HG03045 (cell line): Measurements from ENCODE around the gene NARF.
"Not testable (repeated sequence)": the region's sequence is repeated elsewhere in the genome, so short reads cannot be mapped to it uniquely, and the experiment has no call there.

Experiments used
- ATAC-seq: cut with Tn5 transposase; IDR thresholded peaks from one replicate; pipeline ENCODE4 v1.9.1; 2021; ENCODE audit warnings: mild to moderate bottlenecking, moderate library complexity; ENCODE audit not compliant: unreplicated experiment

Gene NARF

DNA sequence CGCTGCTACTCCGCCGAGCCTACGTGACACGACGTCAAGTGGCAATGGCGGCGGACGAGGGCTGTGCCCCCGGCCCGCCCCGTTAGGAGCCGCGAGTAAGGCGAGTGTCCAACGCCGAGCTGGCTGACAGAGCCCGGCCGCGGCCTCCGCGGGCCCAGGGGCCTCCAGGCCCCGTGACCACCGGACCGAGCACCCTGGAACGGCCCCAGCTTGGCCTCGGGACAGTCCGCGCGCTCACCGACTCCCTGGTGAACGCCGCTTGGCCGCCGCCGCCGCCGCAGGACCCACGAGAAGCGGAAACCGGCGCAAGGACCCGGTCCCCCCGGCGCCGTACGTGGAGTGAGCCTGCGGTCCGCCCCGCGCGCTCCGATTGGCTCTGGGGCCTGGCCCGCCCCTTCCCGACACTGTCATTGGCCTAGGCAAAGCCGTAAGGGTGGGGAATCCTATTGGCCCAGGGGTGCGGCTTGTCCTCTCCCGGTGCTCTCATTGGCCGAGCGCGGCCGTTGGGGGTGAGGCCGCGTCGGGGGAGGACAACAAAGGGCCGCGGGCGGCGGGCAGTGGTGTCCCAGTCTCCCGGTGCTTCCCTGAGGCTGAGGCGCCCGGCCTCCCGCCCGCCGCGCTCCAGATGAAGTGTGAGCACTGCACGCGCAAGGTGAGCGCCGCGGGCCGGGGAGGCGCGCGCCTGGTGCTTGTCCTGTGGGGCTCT, at the start of gene NARF:
TSS of gene NARF (plus strand) at position 563 of the 706 bp plus-strand sequence. CDS start at position 626, 63 bp downstream.
- peak; percentile 94 for ATAC-seq

DNA sequence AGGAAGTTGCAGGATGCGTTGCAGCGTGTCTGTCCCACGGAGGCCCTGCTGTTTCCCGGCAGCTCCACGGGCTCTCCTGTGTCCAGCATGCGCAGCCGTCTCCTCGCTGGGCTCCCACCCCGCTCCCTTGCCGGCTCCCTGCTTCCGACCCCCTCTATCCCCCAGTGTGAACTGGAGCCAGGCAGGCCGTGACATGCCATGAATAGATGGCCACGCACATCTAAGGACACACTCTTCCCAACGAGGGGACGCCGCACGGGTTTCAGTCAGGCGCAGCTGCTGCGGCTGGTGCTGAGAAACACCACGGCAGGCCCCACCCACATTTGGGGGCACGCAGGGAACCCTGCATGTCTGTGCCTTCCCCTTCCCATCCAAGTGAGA, 49.6 kb upstream of the NARF start:
- no peak for ATAC-seq

DNA sequence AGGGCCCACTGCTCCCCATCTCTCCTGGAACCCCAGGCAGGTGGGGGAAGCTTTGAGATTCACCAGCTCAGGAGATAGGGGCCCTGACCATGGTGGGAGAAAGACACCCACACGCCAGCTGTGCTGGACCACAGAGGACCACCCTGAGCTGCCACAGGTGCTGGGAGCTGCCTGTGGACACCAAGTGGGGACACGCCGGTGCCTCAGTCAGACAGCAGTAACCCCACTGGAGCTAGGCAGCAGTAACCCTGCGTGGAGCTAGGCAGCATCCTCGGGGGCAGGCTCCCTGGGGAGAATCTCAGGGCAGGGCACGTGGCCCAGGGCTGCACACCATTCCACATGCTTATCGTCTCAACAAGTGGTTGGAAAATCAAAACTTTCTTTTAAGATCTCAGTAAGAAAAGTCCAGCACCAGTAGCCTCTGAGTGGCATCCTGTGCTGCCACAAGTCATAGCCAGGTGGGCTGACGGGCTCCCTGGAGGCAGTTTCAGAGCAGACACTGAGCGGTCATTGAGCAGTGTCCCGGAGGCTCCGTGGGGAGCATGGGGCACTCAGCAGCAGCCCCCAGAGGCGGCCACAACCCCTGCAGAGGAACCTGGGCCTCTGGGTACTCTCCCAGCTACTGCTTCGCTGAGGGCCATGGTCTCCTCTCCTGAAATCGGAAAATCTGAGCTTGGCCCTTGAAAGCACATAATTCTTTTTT, 48.4 kb upstream of the NARF start:
- ATAC-seq = no peak

DNA sequence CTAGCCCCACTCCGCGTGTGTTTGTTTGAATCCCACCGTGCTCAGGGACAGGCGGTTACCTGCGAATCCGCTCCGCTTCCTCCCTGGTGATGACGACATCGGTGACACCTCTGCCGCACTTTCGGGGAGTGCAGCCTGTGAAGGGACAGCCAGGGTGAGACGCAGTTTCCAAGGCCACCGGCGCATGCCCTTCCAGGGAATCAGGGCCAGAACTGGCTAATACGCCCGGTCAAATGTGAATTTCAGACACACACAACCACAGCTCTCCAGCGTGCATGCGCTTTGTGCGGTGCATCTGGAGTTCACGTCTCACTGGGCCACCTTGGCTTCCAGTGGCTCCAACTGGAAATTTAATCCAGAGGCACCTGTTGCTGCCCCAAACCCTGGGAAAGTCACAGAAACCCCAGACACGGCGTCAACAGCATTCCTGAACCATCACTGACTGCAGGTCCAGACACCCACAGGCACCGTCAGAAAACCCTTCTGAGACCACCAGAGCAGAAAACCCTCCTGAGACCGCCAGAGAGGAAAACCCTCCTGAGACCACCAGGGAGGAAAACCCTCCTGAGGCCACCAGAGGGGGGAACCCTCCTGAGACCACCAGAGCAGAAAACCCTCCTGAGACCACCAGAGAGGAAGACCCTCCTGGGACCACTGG, 47.0 kb upstream of the NARF start:
- ATAC-seq = no peak

DNA sequence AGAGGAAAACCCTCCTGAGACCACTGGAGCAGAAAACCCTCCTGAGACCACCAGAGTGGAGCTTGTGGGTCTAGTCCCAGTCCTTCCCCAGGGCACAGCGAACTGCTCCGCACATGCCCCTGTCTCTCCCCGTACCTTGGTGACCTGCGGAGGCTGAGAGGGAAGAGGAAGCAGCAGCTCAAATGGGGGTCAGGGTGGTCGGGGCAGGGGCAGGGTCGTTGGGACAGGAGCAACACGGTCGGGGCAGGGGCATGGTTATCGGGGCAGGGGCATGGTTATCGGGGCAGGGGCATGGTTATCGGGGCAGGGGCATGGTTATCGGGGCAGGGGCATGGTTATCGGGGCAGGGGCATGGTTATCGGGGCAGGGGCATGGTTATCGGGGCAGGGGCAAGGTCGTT, 46.5 kb upstream of the NARF start:
- not testable (repeated sequence) for ATAC-seq

DNA sequence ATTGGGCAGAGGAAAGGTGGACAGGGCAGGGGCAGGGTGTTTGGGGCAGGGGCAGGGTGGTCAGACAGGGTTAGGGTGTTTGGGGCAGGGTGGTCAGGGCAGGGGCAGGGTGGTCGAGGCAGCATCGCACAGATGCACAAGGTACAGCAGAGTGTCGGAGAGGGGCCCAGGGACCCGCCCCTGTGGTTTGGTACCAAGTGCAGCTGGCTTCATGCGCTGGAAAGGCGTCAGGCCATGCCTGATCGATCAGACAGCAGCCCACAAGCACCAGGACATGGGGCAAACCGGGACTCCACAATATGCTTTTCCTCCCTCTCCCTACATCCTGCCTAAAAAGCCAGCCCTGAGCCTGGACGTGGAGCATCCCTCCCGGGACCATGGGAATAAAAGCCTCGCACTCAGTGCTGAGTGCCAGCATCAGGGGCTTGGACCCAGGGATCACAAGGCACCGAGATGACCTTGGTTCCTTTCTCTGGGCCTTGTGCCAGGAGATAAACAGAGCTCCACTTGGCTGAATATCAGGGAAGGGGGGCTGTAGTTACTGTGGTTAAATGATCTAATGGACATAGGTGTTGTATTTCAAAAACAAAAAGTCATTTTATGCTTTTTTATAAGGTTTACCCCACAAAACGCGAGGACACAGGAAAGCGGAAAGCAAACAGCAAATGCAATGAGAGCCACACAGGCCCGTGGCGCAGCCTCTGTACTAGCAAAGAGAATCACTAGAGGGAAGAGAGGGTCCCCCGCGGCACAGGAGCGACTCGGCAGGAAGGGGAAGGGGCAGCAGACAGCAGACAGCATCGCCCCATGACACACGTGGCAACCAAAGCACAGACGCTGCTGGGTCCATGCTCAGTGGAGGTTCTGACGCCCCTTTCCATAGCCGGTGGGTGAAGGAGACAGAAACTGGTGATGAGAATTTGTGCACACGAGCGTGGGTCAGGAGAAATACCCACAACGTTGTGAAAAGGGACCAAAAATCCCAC, 45.7 kb upstream of the NARF start:
- ATAC-seq = no peak

DNA sequence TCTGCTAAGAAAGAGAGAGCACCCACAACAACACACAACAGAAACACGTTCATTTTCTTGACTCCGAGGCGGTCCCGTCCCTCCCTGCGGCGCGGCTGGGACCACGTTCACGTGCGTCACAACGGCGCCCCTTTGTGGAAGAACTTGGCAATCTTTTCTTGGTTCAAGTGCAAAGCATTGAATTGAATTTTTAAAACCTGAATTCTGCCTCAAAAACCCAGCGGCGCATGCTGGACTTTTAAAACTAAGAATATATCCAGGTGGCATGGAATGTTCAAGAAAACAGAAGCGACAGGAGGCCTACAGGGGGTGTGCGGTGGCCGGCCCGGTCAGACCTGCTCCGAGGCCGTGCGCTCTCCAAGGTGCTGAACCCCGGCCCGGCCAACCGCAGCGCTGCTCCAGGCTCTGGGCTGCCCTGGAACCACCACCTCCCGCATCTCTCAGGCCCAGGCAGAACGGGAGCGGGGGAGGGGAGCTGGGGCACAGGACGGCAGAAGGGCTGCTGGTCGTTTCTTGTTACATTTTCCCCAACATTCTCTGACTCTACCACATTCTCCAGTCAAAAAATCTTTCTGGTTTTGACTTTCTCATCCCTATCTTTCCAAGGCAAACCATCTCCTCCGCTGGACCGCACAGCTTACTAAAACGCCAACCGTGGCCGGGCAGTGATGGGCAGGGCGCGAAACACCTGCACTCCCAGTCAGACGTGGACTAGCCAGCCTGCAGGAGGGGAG, 43.8 kb upstream of the NARF start:
- ATAC-seq = no peak

DNA sequence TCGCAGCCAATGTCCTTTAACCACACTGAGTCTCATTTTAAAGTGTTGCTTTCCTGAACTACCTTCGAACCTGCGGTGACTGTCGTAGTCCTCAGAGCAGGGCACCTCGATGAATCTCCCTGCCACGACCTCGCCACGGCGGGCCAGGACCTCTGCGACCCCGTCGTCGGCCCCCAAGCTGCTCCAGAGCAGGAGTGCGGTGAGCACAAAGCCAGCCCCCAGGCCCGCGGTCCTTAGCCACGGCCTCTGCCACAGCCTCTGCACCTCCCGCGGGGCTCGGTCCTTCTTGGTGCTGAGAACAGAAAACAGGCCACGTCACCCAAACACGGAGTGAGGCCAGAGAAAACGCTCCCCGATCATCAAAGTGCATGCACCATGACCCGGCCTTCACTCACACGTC, 43.2 kb upstream of the NARF start:
- ATAC-seq = no peak

DNA sequence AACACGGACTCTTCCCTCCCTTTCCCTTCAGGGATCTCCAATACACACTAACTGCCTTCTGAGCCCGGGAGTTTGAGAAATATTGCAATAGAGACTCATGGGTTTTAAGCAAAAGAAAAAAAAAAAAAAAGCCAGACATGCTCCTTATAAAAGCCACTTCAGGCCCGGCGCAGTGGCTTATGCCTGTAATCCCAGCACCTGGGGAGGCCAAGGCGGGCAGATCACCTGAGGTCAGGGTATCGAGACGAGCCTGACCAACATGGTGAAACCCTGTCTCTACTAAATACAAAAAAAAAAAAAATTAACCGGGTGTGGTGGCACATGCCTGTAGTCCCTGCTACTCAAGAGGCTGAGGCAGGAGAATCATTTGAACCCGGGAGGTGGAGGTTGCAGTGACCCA, 42.8 kb upstream of the NARF start:
- ATAC-seq = no peak

DNA sequence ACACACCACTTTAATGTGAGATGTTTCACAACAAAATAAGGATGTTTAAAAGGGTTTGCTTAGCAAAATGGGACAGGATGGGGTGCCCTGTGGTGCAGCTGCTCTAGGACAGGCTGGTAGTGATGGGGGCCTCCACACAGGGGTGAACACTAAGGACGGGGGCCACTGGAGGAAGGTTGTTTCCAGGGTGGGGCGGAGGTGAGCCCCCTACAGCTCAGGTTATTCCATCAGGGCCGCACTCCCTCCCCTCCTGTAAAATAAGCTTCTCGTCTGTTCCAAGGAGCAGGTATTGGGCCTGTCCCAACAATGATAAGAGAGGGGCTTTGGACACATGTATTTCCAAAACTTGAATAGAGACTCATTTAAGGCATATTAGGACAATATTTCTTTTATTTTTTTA, 42.3 kb upstream of the NARF start:
- ATAC-seq = no peak

DNA sequence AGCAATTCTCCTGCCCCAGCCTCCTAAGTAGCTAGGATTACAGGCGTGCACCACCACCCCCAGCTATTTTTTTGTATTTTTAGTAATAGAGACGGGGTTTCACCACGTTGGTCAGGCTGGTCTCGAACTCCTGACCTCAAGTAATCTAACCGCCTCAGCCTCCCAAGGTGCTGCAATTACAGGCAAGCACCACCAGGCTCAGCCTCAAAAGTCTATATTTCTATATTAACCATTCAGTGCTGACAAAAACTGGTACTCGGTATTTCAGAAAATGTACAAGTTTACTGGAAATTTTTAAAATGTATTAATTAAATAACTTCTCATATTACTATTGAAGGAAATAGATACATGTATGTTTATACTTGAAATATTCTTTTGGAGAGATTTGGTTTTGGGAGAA, 41.8 kb upstream of the NARF start:
- ATAC-seq = no peak

DNA sequence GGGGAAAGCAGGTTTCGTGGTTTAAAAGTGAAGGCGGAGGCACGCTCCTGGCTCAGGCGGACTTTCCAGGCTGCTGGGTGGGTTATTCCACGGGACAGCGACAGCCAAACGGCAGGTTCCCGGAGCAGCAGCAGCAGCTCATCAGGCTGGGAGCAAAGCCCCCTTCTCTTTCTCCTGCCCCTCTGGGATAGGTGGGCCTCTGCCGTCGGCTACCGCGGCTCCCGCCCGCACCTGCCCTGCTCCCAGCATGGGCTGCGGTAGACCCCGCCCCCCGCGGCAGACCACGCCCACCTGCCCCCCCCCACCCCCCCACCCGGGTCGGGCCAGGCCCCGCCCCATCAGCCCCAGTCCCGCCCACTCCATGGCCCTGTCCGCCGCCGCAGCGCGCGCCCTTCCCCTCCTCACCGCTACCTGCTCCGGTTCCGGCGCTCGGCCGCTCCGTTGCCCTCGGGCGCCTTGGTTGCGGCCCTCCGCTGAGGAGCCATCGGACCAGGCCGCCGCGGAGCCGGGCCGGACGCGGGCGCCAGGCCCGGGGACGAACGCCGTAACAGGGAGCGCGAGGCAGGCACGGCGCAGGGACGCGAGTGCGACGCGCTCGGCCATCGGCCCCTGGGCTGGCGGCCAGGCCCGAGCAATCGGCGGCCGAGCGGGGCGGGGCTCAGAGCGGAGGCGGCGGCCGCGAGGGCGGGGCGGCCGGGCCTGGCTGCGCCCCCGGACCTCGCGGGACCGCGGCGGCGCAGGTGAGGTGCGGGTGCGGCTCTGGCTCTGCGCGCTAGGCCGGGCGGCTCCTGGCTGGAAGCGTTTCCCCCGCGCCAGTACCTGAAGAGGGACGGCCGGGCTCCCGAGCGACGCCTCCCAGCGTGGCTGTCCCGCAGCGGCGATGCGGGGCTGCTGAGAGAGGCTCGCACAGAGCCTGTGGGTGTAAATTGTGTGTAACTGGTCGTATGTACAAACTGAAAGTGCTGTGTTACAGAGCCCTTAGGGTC, 40.2 kb upstream of the NARF start, which contains the start of the genes HEXD and OGFOD3:
TSS of gene HEXD (plus strand) at position 347 of the 986 bp plus-strand sequence. CDS start 1,453 bp downstream, outside the sequence.
TSS of gene OGFOD3 (minus strand) at position 586 of the 986 bp plus-strand sequence. CDS start at position 485, 101 bp downstream.
- peak; percentile 87 for ATAC-seq

DNA sequence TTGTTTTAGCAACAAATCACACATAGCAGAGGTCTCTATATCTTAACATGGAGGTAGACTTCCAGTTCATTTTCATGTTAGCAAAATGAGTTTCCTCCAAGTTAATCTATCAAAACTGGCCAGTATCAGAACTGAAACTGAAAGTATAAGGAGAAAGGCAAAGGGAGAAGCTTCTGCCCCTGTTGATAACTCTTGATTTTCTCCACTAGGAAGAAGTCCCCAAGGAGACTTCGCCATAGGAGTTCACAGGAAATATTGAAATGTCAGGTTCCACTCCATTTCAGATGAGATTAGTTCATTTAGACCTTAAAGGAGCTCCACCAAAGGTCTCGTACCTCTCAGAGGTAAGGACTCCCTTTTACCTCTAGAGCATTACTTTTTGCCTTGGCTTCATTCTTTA, 39.0 kb upstream of the NARF start:
- ATAC-seq = no peak

DNA sequence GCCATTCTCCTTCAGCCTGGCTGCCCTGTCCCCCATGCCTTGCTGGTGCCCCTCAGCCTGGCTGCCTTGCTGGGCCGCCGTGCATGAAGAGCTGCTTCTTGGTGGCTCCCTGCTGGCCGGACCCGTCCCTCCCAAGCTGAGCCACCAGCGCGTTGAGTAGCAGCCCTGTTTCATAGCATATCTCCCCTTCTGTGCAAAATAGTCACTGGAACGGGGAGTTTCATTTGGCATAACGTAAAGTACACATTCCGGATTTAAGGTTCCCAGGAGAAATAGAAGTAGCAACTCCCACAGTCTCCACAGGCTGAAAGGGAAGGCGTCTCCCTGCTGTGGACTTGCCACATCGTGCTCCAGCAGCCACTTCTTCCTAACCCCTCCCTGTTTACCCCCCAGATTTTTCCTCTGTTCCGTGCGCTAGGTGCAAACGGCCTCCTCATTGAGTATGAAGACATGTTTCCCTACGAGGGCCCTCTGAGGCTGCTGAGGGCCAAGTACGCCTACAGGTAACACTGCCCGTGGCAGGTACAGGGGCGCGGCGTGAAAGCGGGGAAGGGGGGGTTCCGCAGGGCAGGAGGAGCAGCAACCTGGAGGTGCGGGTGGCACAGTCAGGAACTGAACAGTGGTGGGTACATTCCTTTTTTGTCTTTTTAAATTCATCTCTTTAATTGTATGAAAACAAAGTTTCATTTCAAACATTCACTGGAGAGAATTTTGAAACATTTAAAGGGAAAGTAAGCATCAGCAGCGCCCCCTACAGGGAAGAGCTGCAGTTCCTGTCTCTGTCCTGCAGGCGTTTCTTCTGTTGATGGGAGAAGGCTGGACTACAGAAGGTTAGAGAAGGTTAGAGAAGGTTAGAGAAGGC, 34.3 kb upstream of the NARF start:
- ATAC-seq = no peak

DNA sequence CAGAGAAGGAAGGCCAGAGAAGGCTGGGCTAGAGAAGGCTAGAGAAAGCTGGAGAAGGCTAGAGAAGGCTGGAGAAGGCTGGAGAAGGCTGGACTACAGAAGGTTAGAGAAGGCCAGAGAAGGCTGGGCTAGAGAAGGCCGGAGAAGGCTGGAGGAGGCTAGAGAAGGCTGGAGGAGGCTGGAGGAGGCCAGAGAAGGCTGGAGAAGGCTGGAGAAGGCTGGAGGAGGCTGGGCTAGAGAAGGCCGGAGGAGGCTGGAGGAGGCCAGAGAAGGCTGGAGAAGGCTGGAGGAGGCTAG, 33.7 kb upstream of the NARF start:
- ATAC-seq = no peak

DNA sequence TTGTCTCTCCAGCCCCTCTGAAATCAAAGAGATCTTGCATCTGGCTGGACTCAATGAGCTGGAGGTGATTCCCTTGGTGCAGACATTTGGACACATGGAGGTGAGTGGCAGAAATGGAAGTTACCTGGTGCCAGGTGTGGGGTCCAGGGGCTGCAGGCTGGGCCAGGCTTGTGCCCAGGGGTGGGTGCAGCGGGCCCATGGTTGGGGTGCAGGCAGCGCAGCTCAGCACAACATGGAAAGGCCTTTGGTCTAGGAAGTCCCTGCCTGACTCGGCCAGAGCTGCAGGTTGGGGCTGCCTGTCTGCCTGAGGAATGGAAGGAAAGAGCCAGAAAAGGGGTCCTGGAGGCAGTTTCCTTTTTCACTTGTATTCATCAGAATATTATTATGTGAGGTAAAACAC, 30.0 kb upstream of the NARF start:
- ATAC-seq = no peak

DNA sequence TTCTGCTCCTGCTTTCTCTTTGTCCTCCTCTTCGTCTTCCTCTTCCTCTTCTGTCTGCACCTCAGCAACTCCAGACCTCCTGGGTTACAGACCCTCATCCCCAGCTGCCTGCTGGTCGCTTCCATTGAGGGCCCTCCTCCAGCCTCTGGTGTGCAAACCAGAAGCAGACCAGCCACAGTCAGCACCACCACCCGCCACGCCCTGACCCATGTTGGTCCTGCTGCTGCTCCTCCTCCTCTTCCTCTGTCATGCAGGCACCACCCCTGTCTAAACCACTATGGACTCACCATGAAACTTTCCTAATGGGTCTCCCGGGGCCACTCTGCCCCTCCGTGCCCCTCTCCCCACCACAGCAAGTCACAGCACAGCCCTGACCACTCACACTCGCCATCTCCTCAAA, 28.7 kb upstream of the NARF start:
- ATAC-seq = no peak

DNA sequence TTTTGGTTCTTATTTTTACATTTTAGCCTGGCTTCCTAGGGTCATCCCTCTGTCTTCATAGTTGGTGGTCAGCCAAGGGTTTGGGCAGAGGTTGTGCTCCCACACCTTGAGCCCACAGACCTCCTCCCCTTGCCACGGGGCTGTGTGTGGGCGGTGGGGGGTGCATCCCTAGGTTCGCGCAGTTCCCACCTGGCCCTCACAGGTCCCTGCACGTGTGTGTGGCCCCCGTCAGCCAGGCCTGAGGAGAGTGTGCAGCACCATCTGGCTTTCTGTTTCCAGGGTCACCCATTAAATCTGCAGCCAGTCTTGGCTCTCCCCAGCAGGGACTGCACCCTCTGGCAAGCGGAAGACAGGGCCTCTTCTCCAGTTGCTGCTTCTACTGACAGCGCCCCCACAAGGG, 26.5 kb upstream of the NARF start:
- no peak for ATAC-seq
